GM12872 (cell line): ENCODE data around the gene NR0B1.

Experiments used
- CTCF ChIP-seq: IDR thresholded peaks from 3 replicates; pipeline ENCODE4 v1.5.1; 2011; ENCODE audit warnings: low read depth, mild to moderate bottlenecking, low read length, moderate library complexity; ENCODE audit not compliant: insufficient read depth

Gene NR0B1

DNA sequence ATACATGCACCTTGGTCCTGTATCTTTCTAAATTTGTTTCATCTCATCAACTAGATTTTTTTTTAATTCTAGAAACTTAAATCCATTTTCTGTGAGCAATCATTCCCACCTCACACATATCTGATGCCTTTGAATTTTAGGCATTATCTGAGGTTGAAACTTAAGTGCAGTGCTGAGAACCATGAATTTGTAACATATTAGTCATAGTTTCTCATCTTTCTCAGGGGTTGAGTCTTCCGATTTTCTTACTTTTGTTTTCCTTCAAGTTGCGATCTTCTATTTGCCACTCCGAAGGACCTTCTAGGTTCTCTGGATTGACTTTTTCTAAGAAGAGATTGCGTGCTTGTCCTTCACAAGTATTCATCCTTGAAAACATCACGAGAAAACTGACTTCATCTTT is 3.7 kb upstream of the NR0B1 start:
- TF ChIP-seq CTCF: no peak

DNA sequence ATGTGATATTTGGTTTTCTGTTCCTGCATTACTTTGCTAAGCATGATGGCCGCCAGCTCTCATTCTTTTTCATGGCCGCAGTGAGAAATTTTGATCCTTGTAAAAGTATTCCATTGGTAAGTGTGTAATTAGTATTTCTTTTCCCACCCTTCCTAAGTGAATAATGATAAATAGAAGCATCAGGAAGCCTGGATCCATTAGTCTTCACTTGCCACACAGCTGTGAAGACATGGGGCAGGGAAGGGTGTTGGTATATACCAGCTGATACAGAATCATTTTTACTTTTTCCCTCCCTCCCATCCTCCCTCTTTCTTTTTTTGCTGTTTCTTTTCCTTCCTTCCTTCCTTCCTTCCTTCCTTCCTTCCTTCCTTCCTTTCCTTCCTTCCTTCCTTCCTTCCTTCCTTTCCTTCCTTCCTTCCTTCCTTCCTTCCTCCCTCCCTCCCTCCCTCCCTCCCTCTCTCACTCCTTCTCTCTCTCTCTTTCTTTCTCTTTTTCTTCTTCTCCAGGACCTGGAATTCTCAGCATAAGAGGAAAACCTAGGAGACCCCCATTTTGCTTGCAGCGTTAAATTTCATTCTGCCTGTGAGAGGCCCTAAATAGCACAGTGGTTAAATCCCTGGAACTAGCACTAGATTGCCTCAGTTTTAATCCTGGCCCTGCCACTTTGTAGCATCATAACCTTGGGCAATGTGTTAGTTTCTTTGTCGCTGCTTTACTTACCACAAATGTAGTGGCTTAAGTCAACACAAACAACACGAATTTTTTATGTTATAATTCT is 1.4 kb upstream of the NR0B1 start:
- TF ChIP-seq CTCF: no peak

GRCh38 chrX:30308263-30309138 is 689 bp downstream of the NR0B1 start:
- 0 out of 3 replicates have a peak, but pooled peaks have one; percentile 2 for TF ChIP-seq CTCF

DNA sequence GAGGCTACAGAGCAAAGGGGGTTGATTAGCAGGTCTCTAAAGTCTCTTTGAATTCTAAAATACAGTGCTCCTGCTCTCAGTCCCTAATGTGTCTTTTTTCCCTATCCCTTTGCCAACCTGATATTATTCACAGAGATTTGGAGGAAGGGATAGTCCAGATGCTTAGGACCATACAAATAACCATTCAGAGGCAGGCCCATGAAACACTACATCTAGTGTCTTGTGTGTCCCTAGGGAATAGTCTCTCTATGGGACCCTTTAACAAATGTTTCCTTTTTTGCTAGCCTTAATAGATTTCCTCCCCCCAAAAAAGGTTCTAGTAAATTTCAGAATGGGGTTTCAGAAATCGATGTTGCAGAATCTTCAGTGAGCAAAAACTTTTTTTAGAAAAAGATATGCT is 1.7 kb downstream of the NR0B1 start:
- TF ChIP-seq CTCF: no peak

DNA sequence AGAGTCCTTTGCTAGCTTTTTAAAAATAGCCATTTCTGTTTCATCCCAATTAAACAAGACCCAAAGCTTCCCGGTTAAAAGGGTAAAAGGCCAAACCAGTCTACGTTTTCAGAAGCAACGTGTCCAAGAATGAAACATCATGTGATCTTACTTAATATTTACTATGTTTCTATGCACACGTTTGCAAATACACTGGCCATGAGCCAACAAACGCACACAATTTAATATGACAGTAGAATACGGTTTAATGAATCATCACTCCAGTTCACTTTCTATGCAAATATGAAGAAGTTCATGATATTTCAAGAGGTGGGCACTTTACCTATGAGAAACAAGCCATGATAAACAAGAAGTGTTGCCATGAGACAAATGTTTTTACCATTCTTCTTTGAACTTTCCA is 4.3 kb downstream of the NR0B1 start:
- no peak for TF ChIP-seq CTCF

- TF ChIP-seq CTCF: no peak
These were observed 6.2 kb downstream of the NR0B1 start for GRCh38 chrX:30302956-30303355.

DNA sequence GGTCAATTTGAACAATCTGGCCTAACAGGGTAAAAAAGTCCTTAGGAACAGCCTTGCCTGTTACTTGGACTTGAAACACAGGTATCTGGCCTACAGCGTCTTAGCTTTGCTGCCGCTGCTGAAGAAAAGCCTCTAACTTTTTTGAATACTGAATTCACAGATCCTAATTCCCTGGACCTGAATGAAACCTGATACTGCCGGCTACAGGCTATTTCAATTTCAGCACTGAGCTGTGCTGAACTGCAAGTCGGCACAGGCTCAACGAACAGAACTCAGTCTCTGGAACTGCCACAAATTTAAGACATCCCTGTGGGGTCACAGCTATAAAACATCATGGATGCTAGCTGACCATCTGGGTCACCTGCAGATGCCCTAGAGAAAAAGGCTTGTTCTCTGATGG is 7.2 kb downstream of the NR0B1 start:
- TF ChIP-seq CTCF: no peak
